ENCODE data around the gene CDK14.

Gene CDK14

GRCh38 chr7:90850066-90850465, 253.9 kb downstream of the CDK14 start:
- no peaks in the 10 kb centered on the region for H3K9me3 ChIP-seq (ENCODE audit: insufficient read depth, low read depth, low read length)
- H3K79me2 ChIP-seq (ENCODE audit: insufficient read depth, low read length) = no peaks in the 10 kb centered on the region
- no peaks in the 10 kb centered on the region for H4K20me1 ChIP-seq (ENCODE audit: insufficient read depth, low read length, poor library complexity, severe bottlenecking)
- no peak overlapping the region for H3K9ac ChIP-seq (ENCODE audit: low read depth, low read length, poor library complexity, severe bottlenecking)
- TF ChIP-seq EZH2phosphoT487 (IDR thresholded peaks at IDR 0.05; ENCODE audit: borderline replicate concordance) = no peak
- TF ChIP-seq, protein P1, sequence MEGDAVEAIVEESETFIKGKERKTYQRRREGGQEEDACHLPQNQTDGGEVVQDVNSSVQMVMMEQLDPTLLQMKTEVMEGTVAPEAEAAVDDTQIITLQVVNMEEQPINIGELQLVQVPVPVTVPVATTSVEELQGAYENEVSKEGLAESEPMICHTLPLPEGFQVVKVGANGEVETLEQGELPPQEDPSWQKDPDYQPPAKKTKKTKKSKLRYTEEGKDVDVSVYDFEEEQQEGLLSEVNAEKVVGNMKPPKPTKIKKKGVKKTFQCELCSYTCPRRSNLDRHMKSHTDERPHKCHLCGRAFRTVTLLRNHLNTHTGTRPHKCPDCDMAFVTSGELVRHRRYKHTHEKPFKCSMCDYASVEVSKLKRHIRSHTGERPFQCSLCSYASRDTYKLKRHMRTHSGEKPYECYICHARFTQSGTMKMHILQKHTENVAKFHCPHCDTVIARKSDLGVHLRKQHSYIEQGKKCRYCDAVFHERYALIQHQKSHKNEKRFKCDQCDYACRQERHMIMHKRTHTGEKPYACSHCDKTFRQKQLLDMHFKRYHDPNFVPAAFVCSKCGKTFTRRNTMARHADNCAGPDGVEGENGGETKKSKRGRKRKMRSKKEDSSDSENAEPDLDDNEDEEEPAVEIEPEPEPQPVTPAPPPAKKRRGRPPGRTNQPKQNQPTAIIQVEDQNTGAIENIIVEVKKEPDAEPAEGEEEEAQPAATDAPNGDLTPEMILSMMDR (conservative IDR thresholded peaks at IDR 0.05; ENCODE audit: low read length) = no peak
- H3K9me2 ChIP-seq (replicated peaks; ENCODE audit: low read depth, low read length) = no peaks in the 10 kb centered on the region
- H3F3A ChIP-seq (ENCODE audit: low read depth) = no peaks in the 10 kb centered on the region
- no peaks in the 10 kb centered on the region for H3K27me3 ChIP-seq (ENCODE audit: insufficient read depth, low read length, poor library complexity, severe bottlenecking)
- H2AFZ ChIP-seq (ENCODE audit: low read length) = no peak overlapping the region
- H3K4me3 ChIP-seq (ENCODE audit: low read length, poor library complexity, severe bottlenecking) = no peak overlapping the region
- H3K36me3 ChIP-seq (ENCODE audit: insufficient read depth, low read length) = no peaks in the 10 kb centered on the region
- no peak overlapping the region for H3K4me2 ChIP-seq (ENCODE audit: low read depth, low read length, poor library complexity, severe bottlenecking)
- H3K4me1 ChIP-seq (ENCODE audit: insufficient read depth, low read length, poor library complexity, severe bottlenecking) = no peaks in the 10 kb centered on the region

DNA sequence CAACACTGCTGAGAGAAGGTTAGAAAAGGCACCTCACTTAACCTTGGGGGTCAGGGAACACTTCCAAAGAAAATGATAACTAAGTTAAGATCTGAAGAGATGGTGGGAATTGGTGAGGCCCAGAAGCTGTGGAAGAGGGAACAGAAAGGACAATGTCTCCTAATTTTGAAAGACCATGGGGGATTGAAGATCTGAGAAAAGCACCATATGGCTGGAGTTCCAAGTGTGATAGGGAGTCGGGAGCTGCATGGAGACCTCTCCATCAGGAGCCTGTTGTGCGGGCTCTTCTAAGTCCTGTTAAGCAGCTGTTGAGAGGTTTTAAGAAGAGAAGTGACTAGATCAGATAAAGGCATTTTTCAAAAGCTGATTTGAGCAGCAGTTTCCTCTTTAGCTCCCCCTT, 254.3 kb downstream of the CDK14 start:
- no peaks in the 10 kb centered on the region for H3K9me2 ChIP-seq (replicated peaks; ENCODE audit: low read depth, low read length)
- H2AFZ ChIP-seq (ENCODE audit: low read length) = no peak overlapping the region
- no peak overlapping the region for H3K9ac ChIP-seq (ENCODE audit: low read depth, low read length, poor library complexity, severe bottlenecking)
- TF ChIP-seq, protein P1 (conservative IDR thresholded peaks at IDR 0.05; ENCODE audit: low read length) = no peak
- no peak for TF ChIP-seq EZH2phosphoT487 (IDR thresholded peaks at IDR 0.05; ENCODE audit: borderline replicate concordance)
- H3K9me3 ChIP-seq (ENCODE audit: insufficient read depth, low read depth, low read length) = no peaks in the 10 kb centered on the region
- H3K36me3 ChIP-seq (ENCODE audit: insufficient read depth, low read length) = no peaks in the 10 kb centered on the region
- no peaks in the 10 kb centered on the region for H3K79me2 ChIP-seq (ENCODE audit: insufficient read depth, low read length)
- no peaks in the 10 kb centered on the region for H4K20me1 ChIP-seq (ENCODE audit: insufficient read depth, low read length, poor library complexity, severe bottlenecking)
- H3K4me3 ChIP-seq (ENCODE audit: low read length, poor library complexity, severe bottlenecking) = no peak overlapping the region
- H3K4me2 ChIP-seq (ENCODE audit: low read depth, low read length, poor library complexity, severe bottlenecking) = no peak overlapping the region
- H3F3A ChIP-seq (ENCODE audit: low read depth) = no peaks in the 10 kb centered on the region
- no peaks in the 10 kb centered on the region for H3K4me1 ChIP-seq (ENCODE audit: insufficient read depth, low read length, poor library complexity, severe bottlenecking)
- H3K27me3 ChIP-seq (ENCODE audit: insufficient read depth, low read length, poor library complexity, severe bottlenecking) = no peaks in the 10 kb centered on the region

- Histone ChIP-seq H3K79me2 (ENCODE audit: insufficient read depth, low read length) (no peaks in the 10 kb centered on the region), H3K4me2 (ENCODE audit: low read depth, low read length, poor library complexity, severe bottlenecking) (no peak overlapping the region)
- TF ChIP-seq, protein P1 (conservative IDR thresholded peaks at IDR 0.05; ENCODE audit: low read length) = no peak
- no peak for TF ChIP-seq EZH2phosphoT487 (IDR thresholded peaks at IDR 0.05; ENCODE audit: borderline replicate concordance)
Observed at GRCh38 chr7:90853205-90853604, 257.1 kb downstream of the CDK14 start.

More at GRCh38 chr7:90853205-90853604, 257.1 kb downstream of the CDK14 start:
- Histone ChIP-seq H3K4me3 (ENCODE audit: low read length, poor library complexity, severe bottlenecking) (no peak overlapping the region), H3K9me2 (replicated peaks; ENCODE audit: low read depth, low read length) (no peaks in the 10 kb centered on the region), H4K20me1 (ENCODE audit: insufficient read depth, low read length, poor library complexity, severe bottlenecking) (no peaks in the 10 kb centered on the region), H3K27me3 (ENCODE audit: insufficient read depth, low read length, poor library complexity, severe bottlenecking) (no peaks in the 10 kb centered on the region), H3F3A (ENCODE audit: low read depth) (no peaks in the 10 kb centered on the region), H2AFZ (ENCODE audit: low read length) (no peak overlapping the region), H3K4me1 (ENCODE audit: insufficient read depth, low read length, poor library complexity, severe bottlenecking) (no peaks in the 10 kb centered on the region), H3K9ac (ENCODE audit: low read depth, low read length, poor library complexity, severe bottlenecking) (no peak overlapping the region), H3K9me3 (ENCODE audit: insufficient read depth, low read depth, low read length) (no peaks in the 10 kb centered on the region), H3K36me3 (ENCODE audit: insufficient read depth, low read length) (no peaks in the 10 kb centered on the region)

All from Loucy (cell line).